Endothelial cell of umbilical vein (primary cell): ENCODE results near the gene RTN4. TPM values are rescaled to one million over a fixed set of nuclear protein-coding genes. Genes with fewer than 3 reads are reported as not detected.

ENCODE experiments used
- BruUV-seq: library from RNA; stranded (reverse); fragments of 400-500 nt; replicated peaks from 2 replicates; lab custom pipeline; 2021; lab: Mats Ljungman, UMichigan
- CTCF ChIA-PET: fragments of 300-600, 350-600 bp; sonication (Branson Sonifier 250); formaldehyde crosslinking; loops from one replicate; lab custom pipeline; 2021; ENCODE audit warnings: antibody characterized with exemption, inconsistent platforms; lab: Charles Lee
- POLR2A ChIA-PET: fragments of 300-600, 350-600 bp; sonication (Branson Sonifier 250); formaldehyde crosslinking; loops from one replicate; lab custom pipeline; 2021; ENCODE audit warnings: antibody characterized with exemption, inconsistent platforms; lab: Charles Lee
- DNase-seq: peaks from one replicate; pipeline ENCODE4 v3.0.0-alpha.2; 2011; ENCODE audit warnings: low read depth, low spot score
- FAIRE-seq: peaks from 2 replicates; lab custom pipeline; 2011; peaks lifted over from hg19 to GRCh38; lab: Jason Lieb, UNC
- H2AFZ ChIP-seq: 2 replicates; pipeline ENCODE4 v1.6.0; 2012; ENCODE audit warnings: low read depth, low read length, control low read depth, inconsistent platforms
- H3K27ac ChIP-seq: 2 replicates; pipeline ENCODE4 v1.5.1; 2011; ENCODE audit warnings: low read depth, mild to moderate bottlenecking, control low read depth, low read length, moderate library complexity; ENCODE audit not compliant: insufficient read depth
- H3K27me3 ChIP-seq, 2 experiments: 2 replicates each; pipeline versions ENCODE4 v1.6.0 to v1.6.1; 2011; ENCODE audit warnings: low read length in 2 of 2, mixed read lengths in 1 of 2; ENCODE audit not compliant: control insufficient read depth in 2 of 2, insufficient read depth in 2 of 2
- H3K36me3 ChIP-seq, 2 experiments: 2 replicates in 1 of 2; 3 replicates in 1 of 2; pipeline ENCODE4 v1.5.1; 2011; ENCODE audit warnings: low read length in 2 of 2, mild to moderate bottlenecking in 1 of 2, moderate library complexity in 1 of 2; ENCODE audit not compliant: control insufficient read depth in 2 of 2, insufficient read depth in 2 of 2; ENCODE audit errors: extremely low read depth in 1 of 2
- H3K4me1 ChIP-seq: 3 replicates; pipeline ENCODE4 v1.5.1; 2011; ENCODE audit warnings: mild to moderate bottlenecking, low read length; ENCODE audit not compliant: control insufficient read depth, insufficient read depth; ENCODE audit errors: extremely low read depth
- H3K4me2 ChIP-seq: 2 replicates; pipeline ENCODE4 v1.6.1; 2011; ENCODE audit warnings: low read length, control low read depth, mixed read lengths; ENCODE audit not compliant: insufficient read depth
- H3K4me3 ChIP-seq, 3 experiments: fragments of 200-600 bp in 1 of 3; sonication (generic), shearing (Covaris generic) in 1 of 3; replicated peaks in 1 of 3; 2 replicates each; pipeline ENCODE4 v1.5.1; 2011 to 2016; ENCODE audit warnings: control low read depth in 3 of 3, low read length in 3 of 3, mild to moderate bottlenecking in 2 of 3, inconsistent platforms in 1 of 3, low read depth in 1 of 3, moderate library complexity in 1 of 3; ENCODE audit not compliant: insufficient read depth in 1 of 3
- H3K79me2 ChIP-seq: 2 replicates; pipeline ENCODE4 v1.6.0; 2012; ENCODE audit warnings: low read length, inconsistent platforms; ENCODE audit not compliant: control insufficient read depth, insufficient read depth
- H3K9ac ChIP-seq: replicated peaks from 2 replicates; pipeline ENCODE3; 2011; ENCODE audit warnings: low read length, control low read depth; ENCODE audit not compliant: insufficient read depth; ENCODE audit errors: extremely low read depth
- H3K9me1 ChIP-seq: replicated peaks from 3 replicates; pipeline ENCODE4 v1.6.0; 2011; ENCODE audit warnings: mild to moderate bottlenecking, low read length; ENCODE audit not compliant: control insufficient read depth, insufficient read depth; ENCODE audit errors: extremely low read depth
- H3K9me3 ChIP-seq: replicated peaks from 2 replicates; pipeline ENCODE4 v1.5.1; 2012; ENCODE audit warnings: low read length, inconsistent platforms; ENCODE audit not compliant: control insufficient read depth, insufficient read depth
- H4K20me1 ChIP-seq: replicated peaks from 2 replicates; pipeline ENCODE3; 2011; ENCODE audit warnings: mild to moderate bottlenecking, low read length; ENCODE audit not compliant: control insufficient read depth, insufficient read depth; ENCODE audit errors: extremely low read depth
- CTCF ChIP-seq, 2 donors: IDR thresholded peaks; 1 replicate in 1 of 2; 2 replicates in 1 of 2; pipeline ENCODE4 v1.5.1; 2011; ENCODE audit warnings: low read length in 2 of 2, mild to moderate bottlenecking in 2 of 2, moderate library complexity in 2 of 2, control low read depth in 1 of 2, inconsistent platforms in 1 of 2, low read depth in 1 of 2; ENCODE audit not compliant: insufficient read depth in 1 of 2; ENCODE audit errors: extremely low read depth in 1 of 2
- EZH2 ChIP-seq: IDR thresholded peaks from 2 replicates; pipeline ENCODE4 v1.6.1; 2012; ENCODE audit warnings: borderline replicate concordance, low read depth, mild to moderate bottlenecking, moderate library complexity, low read length, inconsistent platforms; ENCODE audit not compliant: severe bottlenecking
- FOS ChIP-seq: IDR thresholded peaks from 2 replicates; pipeline ENCODE4 v1.6.1; 2011; ENCODE audit warnings: mild to moderate bottlenecking, low read length, moderate library complexity, borderline replicate concordance; ENCODE audit not compliant: insufficient read depth
- GATA2 ChIP-seq: IDR thresholded peaks from 2 replicates; pipeline ENCODE4 v1.7.0; 2011; ENCODE audit warnings: low read depth, mild to moderate bottlenecking, moderate library complexity, mixed read lengths, low read length; ENCODE audit not compliant: insufficient read length, insufficient read depth
- JUN ChIP-seq: IDR thresholded peaks from 2 replicates; pipeline ENCODE4 v1.6.1; 2011; ENCODE audit warnings: borderline replicate concordance, low read depth; ENCODE audit not compliant: insufficient read length, insufficient read depth
- MAX ChIP-seq: IDR thresholded peaks from 2 replicates; pipeline ENCODE4 v1.6.1; 2011; ENCODE audit not compliant: insufficient read depth, insufficient read length
- MYC ChIP-seq: IDR thresholded peaks from one replicate; pipeline ENCODE4 v1.6.1; 2011; ENCODE audit warnings: mild to moderate bottlenecking, low read depth, low read length
- POLR2A ChIP-seq: IDR thresholded peaks from 2 replicates; pipeline ENCODE4 v1.6.1; 2012; ENCODE audit warnings: low read depth, mild to moderate bottlenecking, control low read depth, low read length
- POLR2AphosphoS5 ChIP-seq: IDR thresholded peaks from 2 replicates; pipeline ENCODE4 v1.6.1; 2012; ENCODE audit warnings: low read depth, mild to moderate bottlenecking, control low read depth, low read length, moderate library complexity; ENCODE audit not compliant: insufficient read depth
- dilution Hi-C: fragments of 300-500 bp; cut with MboI; formaldehyde crosslinking; loops from one replicate; pipeline ENCODE4 v1.15.0; 2019; ENCODE audit warnings: low sequenced_read_pairs; ENCODE audit not compliant: extremely low pct_ligation_motif_present
- intact Hi-C: fragments of 100-400 bp; cut with micrococcal nuclease; formaldehyde crosslinking; loops from one replicate; pipeline ENCODE4 v1.10.0; 2022
- polyA plus RNA-seq, 4 experiments: library from polyadenylated mRNA; depleted of rRNA in 3 of 4; stranded (reverse) in 3 of 4; unstranded in 1 of 4; fragments of >200 nt; gene quantifications; 2 replicates each; pipeline versions ENCODE4 v1.2.1 to v1.2.3, GENCODE V29; 2011 to 2012; ENCODE audit warnings: missing spikeins in 1 of 4
- total RNA-seq: library from RNA; stranded (reverse); gene quantifications from 2 replicates; pipeline ENCODE4 v1.2.3, GENCODE V29; 2021

RTN4 gene
- total and polyA plus RNA-seq, 2 donors (not counting 3 experiments of a cell fraction or from before 2014, with no cell fraction given), result 253 to 486 TPM

GRCh38 chr2:54956111-54956627 is 94.1 kb downstream of the RTN4 start:
- Histone ChIP-seq H3K36me3 (no peaks in the 10 kb centered on the region), H3K4me3 (no peak overlapping the region), H3K4me2 (no peak overlapping the region), H3K27me3 (no peaks in the 10 kb centered on the region), H3K9ac (no peak overlapping the region), H3K79me2 (no peaks in the 10 kb centered on the region), H3K4me1 (peaks cover 10% of the 10 kb centered on the region), H4K20me1 (no peaks in the 10 kb centered on the region), H2AFZ (no peak overlapping the region), H3K9me3 (no peaks in the 10 kb centered on the region), H3K27ac (no peak overlapping the region), H3K9me1 (no peaks in the 10 kb centered on the region)
- dilution Hi-C loops (no loop called here), intact Hi-C loops (no loop called here)
- FAIRE-seq, result no peak
- ChIA-PET POLR2A (no interaction called here), CTCF (interaction anchor here (1.0 to 1.3 kb wide), 2 partner anchors 15 to 56 kb away, joined by 3 to 4 read pairs; no protein-coding TSS in a partner anchor)
- TF ChIP-seq FOS, result no peak
- no peak for TF ChIP-seq CTCF (IDR thresholded peaks at IDR 0.05; ENCODE audit: extremely low read depth in 1 of 2, insufficient read depth in 1 of 2, low read depth in 1 of 2, low read length in 2 of 2)
- TF ChIP-seq POLR2A, result no peak
- no peak for TF ChIP-seq GATA2
- TF ChIP-seq JUN, result no peak
- TF ChIP-seq MYC, result no peak
- no peak for TF ChIP-seq MAX
- no peak for TF ChIP-seq EZH2
- no peak for TF ChIP-seq POLR2AphosphoS5
- no peak for DNase-seq
- no TSS peak for BruUV-seq
